ENCODE results near the gene LZTS3.
"Not testable (repeated sequence)": the region's sequence is repeated elsewhere in the genome, so short reads cannot be mapped to it uniquely, and the experiment has no call there.

LZTS3 gene

DNA sequence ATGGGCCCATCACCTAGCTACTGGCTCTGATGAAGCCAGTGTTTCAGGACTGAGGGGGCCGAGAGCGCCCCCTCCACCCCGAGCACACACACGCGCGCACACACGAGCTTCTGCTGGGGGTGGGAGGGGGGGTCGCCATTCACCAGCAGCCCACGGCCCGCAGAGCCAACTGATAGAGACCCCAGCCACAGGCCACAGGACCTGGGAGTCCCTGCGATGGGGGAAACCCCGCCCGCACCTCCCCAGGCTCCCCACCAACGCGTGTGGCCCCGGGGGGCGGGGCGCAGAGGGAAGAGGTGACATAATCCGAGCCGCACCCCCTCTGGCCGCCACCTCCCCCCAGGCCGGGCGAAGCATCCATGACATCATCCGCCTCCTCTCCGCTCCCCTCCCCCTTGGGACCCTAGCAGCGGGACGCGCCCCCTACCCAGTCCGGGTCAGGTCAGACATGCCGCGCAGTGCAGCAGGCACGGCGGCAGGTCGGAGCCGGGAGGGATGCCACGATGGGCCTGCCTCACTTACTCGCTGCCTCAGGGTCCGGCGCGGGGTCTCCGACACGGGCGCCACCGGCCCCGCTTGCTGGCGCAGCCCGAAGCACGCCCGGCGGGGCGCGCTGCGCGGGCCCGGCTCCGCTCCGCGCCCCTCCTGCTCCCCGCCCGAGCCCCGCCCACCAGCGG lies at the start of gene LZTS3:
Gene LZTS3 (minus strand): TSS at position 617 of the 677 bp plus-strand sequence. CDS start 6,386 bp downstream, outside the sequence.
- DNase-seq = peak; percentile 66

- no peak for DNase-seq
These were observed 48.3 kb upstream of the LZTS3 start for GRCh38 chr20:3221398-3222226.

DNA sequence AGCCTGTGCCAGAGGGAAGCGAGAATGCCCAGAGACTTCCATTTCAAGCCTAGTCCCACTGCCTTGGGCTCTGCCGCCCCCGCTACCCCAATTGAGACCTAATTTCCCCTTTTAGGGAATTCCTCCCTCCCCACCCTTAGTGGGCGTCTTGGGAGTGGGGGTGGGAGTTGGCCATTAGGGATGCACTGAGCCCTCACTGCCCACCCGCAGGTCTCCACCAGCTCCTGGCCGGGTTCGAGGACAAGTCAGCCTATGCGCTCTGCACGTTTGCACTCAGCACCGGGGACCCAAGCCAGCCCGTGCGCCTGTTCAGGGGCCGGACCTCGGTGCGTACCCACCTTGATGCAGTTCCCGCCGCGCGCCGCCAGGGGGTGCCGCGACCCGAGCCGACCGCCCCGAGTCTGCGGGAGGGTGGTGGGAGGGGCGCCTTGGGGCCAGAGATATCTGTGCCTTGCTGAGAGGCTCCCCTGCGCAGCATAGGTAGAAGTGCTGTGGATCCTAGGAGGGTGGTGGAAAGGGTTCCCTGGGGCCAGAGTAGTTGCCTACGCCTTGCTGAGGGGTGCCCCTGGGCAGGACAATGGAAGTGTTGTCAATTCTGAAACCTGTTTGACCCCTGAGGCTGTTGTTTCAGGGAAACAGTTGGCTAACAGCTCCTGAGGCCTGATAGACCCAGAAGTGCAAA lies 45.1 kb upstream of the LZTS3 start:
- DNase-seq = peak; percentile 84

DNA sequence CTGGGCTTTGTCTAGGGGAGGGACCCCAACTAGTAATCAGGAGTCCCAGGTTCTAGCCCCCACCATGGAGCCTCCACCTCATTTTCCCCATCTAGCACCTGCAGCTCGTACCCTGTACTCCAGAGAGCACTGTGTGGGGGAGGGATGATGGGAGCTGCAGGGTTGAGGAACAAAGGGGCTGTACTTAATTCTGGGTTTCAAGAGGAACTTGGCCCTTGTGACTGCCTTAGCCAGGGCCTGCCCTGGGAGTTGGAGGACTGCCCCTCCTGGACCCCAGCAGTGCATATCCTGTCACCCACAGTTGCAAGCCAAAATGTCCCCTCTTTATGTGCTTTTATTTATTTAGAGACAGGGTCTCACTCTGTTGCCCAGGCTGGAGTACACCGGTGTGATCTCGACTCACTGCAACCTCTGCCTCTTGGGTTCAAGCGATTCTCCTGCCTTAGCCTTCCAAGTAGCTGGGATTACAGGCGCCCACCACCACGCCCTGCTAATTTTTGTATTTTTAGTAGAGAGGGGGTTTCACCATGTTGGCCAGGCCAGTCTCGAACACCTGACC lies 42.1 kb upstream of the LZTS3 start:
- DNase-seq = not testable (repeated sequence)

DNA sequence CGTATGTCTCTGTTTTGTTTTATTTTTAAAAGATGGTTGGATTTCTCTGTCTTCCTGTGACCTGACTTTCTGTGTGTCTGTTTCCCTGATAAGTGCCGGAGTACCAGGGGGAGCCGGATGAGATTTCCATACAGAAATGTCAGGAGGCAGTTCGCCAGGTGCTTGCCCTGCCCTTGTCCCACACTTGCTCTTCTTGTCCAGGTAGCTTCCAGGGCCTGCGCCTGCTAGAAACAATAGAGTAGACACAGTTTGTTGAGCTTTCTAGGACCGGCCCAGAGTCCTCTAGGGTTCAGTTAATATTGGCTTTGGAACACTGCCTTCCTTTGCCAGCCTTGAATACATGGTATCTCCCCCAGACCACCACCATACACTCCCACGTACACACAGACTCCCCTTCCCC lies 39.9 kb upstream of the LZTS3 start:
- no peak for DNase-seq

DNA sequence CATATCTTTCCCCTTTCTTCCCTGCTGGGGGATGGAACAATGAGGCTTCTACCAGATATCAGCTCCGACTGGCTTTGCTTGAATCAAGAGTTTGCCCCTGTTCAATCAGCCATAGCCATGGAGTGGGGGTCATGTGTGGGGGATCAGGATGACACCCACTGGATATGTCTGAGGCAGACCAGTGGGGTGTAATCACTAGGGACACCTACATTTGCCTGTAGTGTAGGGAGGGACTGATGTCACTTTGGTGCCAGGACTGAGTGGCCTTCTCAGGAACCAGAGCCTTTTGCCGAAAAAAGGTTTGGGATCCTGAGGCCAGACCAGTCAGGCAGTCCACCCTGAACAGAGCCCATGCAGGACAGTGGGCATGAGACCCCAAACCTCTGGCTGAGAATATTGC lies 37.0 kb upstream of the LZTS3 start:
- DNase-seq = no peak

GRCh38 chr20:3209946-3210317 lies 36.6 kb upstream of the LZTS3 start:
- DNase-seq = no peak

- DNase-seq = peak; percentile 77
These were observed 36.1 kb upstream of the LZTS3 start, which contains the start of gene ITPA for GRCh38 chr20:3209257-3209945. ITPA (plus strand) TSS chr20:3209498; CDS start chr20:3209552, 54 bp downstream.

GRCh38 chr20:3208786-3209256 lies 35.5 kb upstream of the LZTS3 start:
- DNase-seq = no peak

GRCh38 chr20:3204124-3204794 lies 30.9 kb upstream of the LZTS3 start, which contains the start of gene DDRGK1:
DDRGK1 (minus strand) TSS chr20:3204682; CDS start chr20:3204627, 55 bp downstream.
- peak; percentile 93 for DNase-seq

- DNase-seq = peak; percentile 72
These were observed 30.2 kb upstream of the LZTS3 start for GRCh38 chr20:3203315-3204123.

DNA sequence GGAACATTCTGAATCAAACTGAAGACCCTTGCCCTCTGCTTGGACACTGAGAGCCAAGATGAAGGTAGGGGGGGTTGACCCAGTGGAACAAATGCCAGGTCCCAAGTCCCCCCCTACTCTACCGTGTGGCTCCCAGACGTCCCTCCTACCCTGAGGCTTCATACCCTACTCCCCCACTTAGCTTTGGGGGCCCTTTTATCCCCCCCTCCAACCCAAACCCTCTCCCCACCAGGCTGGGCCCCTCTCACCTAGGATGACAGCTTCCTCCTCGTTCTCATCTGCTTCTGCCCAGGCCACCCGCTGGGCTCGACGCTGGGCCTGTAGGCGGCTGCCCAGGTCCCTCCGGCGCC lies 29.6 kb upstream of the LZTS3 start:
- no peak for DNase-seq

- DNase-seq = no peak
These were observed 26.8 kb upstream of the LZTS3 start for GRCh38 chr20:3199976-3200755.

DNA sequence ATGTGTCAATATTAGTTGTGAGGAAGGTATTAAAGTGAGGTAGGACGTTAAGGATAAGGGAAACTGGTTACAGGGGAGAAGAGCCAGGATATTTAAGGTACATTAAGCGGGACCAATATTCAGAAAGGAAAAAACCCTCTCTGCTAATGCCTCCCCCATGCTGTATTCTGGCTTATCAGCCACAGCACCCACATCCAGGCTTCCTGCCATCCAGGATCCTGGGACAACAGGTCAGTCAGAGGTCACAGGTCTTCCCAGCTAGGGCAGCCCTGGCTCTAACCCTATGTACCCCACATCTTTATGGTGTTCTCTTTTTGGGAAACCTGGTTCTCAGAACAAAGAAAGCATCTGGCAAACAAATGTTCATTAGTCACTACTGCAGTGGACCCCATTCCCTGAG lies 25.9 kb upstream of the LZTS3 start:
- DNase-seq = no peak

DNA sequence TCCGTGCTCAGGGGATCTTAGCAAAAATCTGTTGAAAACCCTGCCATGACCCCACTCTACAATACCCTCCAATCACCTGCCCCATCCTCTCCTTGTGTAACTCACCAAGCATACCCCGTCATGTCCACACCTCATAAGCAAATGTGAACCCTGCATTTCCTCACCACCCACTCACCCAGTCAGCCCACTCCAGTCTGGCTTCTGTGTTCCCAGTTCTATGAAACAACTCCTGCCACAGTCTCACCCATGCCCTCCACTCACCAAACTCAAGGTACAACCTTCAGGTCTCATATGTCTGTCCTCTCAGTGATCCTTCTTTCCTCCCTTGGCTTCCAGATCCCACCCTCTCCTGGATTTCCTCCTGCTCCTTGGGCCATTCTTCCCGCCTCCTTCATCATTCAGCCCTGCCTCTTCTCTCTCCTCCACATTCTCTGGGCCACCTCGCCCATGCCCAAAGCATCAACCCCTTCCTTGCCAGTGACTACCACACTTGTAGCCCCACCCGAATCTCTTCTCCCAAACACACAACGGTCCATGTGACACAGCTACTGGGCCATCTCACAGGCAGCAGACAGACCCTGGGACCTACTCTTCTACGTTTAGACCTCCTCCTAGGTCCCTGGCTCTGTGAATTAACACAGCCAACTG lies 22.4 kb upstream of the LZTS3 start:
- DNase-seq = no peak

- no peak for DNase-seq
These were observed 21.4 kb upstream of the LZTS3 start for GRCh38 chr20:3194617-3195280.

- DNase-seq = no peak
These were observed 20.7 kb upstream of the LZTS3 start for GRCh38 chr20:3193806-3194616.

Measured in activated CD4-positive, alpha-beta T cell treated with anti-CD3 and anti-CD28 coated beads, Interleukin-10, Interleukin-2, amounts not matched to agents 100 ng/mL and 50 ng/mL, durations not matched to agents 16 hours and 8 hours (primary cell).